Spleen (tissue), 11 donors: ENCODE data around the gene ALOX12B. TPM values are rescaled to one million over a fixed set of nuclear protein-coding genes. Genes with fewer than 3 reads are reported as not detected.
A peak's percentile ranks its signal among the peaks of the same experiment; 100 is the strongest.

Experiments used
- DNase-seq: peaks from one replicate; pipeline ENCODE4 v3.0.0-alpha.2; 2020
- H3K27ac ChIP-seq, 8 donors: fragments of 200-600 bp; sonication (generic) in 7 of 8; 1 replicate in 4 of 8; 2 replicates in 4 of 8; pipeline versions ENCODE4 v1.5.0 to v1.8.0; 2016 to 2021; ENCODE audit warnings: inconsistent platforms in 4 of 8, mild to moderate bottlenecking in 4 of 8, moderate library complexity in 1 of 8
- H3K27me3 ChIP-seq, 7 donors: fragments of 200-600 bp; sonication (generic) in 6 of 7; replicated peaks in 1 of 7; 1 replicate in 4 of 7; 2 replicates in 3 of 7; pipeline versions ENCODE4 v1.5.0 to v1.8.0; 2016 to 2021; ENCODE audit warnings: inconsistent platforms in 3 of 7, mild to moderate bottlenecking in 1 of 7
- H3K36me3 ChIP-seq, 6 donors: fragments of 200-600 bp; sonication (generic) in 5 of 6; 1 replicate in 4 of 6; 2 replicates in 2 of 6; pipeline versions ENCODE4 v1.5.0 to v1.8.0; 2016 to 2021; ENCODE audit warnings: inconsistent platforms in 2 of 6
- H3K4me1 ChIP-seq, 6 donors: fragments of 200-600 bp; sonication (generic) in 5 of 6; 1 replicate in 3 of 6; 2 replicates in 3 of 6; pipeline versions ENCODE4 v1.5.0 to v1.8.0; 2016 to 2021; ENCODE audit warnings: inconsistent platforms in 3 of 6
- H3K4me3 ChIP-seq, 8 donors: fragments of 200-600 bp; sonication (generic) in 7 of 8; 1 replicate in 4 of 8; 2 replicates in 4 of 8; pipeline versions ENCODE4 v1.5.0 to v1.8.0; 2016 to 2021; ENCODE audit warnings: inconsistent platforms in 4 of 8, mild to moderate bottlenecking in 4 of 8, moderate library complexity in 2 of 8
- H3K9me3 ChIP-seq, 8 donors: fragments of 200-600 bp; sonication (generic) in 7 of 8; 1 replicate in 4 of 8; 2 replicates in 4 of 8; pipeline versions ENCODE4 v1.5.0 to v1.8.0; 2016 to 2021; ENCODE audit warnings: inconsistent platforms in 4 of 8
- POLR2A ChIP-seq, 3 donors: fragments of 450-650 bp; IDR thresholded peaks; one replicate each; pipeline ENCODE4 v1.5.1; 2017; ENCODE audit warnings: antibody characterized with exemption in 3 of 3, mild to moderate bottlenecking in 1 of 3
- POLR2AphosphoS5 ChIP-seq, 3 donors: sonication (generic); formaldehyde crosslinking; IDR thresholded peaks; one replicate each; pipeline ENCODE4 v1.5.1; 2017; ENCODE audit warnings: antibody characterized with exemption in 3 of 3
- WGBS, 5 donors: extraction: QIAGEN DNeasy Blood & Tissue Kit in 3 of 5; methylation state at CpG; one replicate each; pipeline versions ENCODE4 v1.1.5 to v1.1.7; 2013 to 2018; 5-methylcytosine and 5-hydroxymethylcytosine counted together
- intact Hi-C: fragments of 100-400 bp; cut with DNase I; formaldehyde crosslinking; loops from one replicate; pipeline ENCODE4 v1.15.0; 2023; ENCODE audit warnings: low total_unique reads
- polyA plus RNA-seq, 3 donors: library from polyadenylated mRNA; stranded (reverse); fragments of 200-250 nt; gene quantifications; one replicate each; pipeline ENCODE4 v1.2.1, GENCODE V29; 2013
- total RNA-seq, 7 donors: library from RNA; depleted of rRNA in 3 of 7; stranded (reverse); fragments of >200 nt in 3 of 7; fragmentation: NEBNext Ultra II Directional in 4 of 7; extraction: Animal tissue kit (Norgen Biotek cat#: 25700) in 4 of 7; gene quantifications; one replicate each; pipeline versions ENCODE4 v1.1.0 to v1.2.1, GENCODE V29; 2016 to 2021
- TF ChIP-seq, protein P1 (sequence below), 11 experiments: fragments of 200-600 bp in 7 of 11; fragments of 450-650 bp in 4 of 11; sonication (generic) in 4 of 11; IDR thresholded peaks in 8 of 11; conservative IDR thresholded peaks in 3 of 11; 1 replicate in 7 of 11; 2 replicates in 4 of 11; pipeline versions ENCODE4 v1.4.0 to v1.8.0; 2016 to 2021; ENCODE audit warnings: antibody characterized with exemption in 11 of 11, inconsistent platforms in 4 of 11, mild to moderate bottlenecking in 1 of 11
- donor health status: healthy with polysubstance abuse.
- donor health status: DM: no; HTN: no; CAD: no; lungs with moderate emphysema.
- donor health status: DM: no; HTN: no; CAD: no.
- donor health status: Bipolar disorder and iron deficiency.
- donor health status: healthy.
- donor health status: DM: no; HTN: no; CAD: no.
- donor health status: DM: yes; HTN: yes; CAD: no.

Gene ALOX12B
- total and polyA plus RNA-seq, 10 donors = 0.47 to 1.3 (median 0.86) TPM; not detected in 4

DNA sequence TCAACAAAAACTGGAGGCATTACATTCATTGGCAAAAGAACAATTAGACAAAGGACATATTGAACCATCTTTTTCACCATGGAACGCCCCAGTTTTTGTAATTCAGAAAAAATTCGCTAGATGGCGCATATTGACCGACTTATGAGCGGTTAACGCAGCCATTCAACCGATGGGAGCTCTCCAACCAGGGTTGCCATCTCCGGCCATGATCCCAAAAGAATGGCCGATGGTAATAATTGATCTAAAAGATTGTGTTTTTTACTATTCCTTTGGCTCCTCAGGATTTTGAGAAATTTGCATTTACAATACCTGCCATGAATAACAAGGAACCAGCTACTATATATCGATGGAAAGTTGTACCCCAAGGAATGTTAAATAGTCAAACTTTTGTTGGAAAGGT lies 27.2 kb downstream of the ALOX12B start:
- peaks cover 0 to 43% (median 27%) of the 10 kb centered on the region in 6 donors for H3K4me1 ChIP-seq
- H3K9me3 ChIP-seq = no peaks in the 10 kb centered on the region
- H3K36me3 ChIP-seq = no peaks in the 10 kb centered on the region
- H3K27ac ChIP-seq = no peak overlapping the region
- DNase-seq = peak; percentile 51
- intact Hi-C loops = no loop called here
- no peak overlapping the region for H3K4me3 ChIP-seq
- peaks cover 0 to 82% (median 61%) of the 10 kb centered on the region in 7 donors for H3K27me3 ChIP-seq
- 7 to 10% (median 8%) methylated on average over 10 of the region's 10 CpGs for WGBS, 5 donors
- TF ChIP-seq, protein P1, sequence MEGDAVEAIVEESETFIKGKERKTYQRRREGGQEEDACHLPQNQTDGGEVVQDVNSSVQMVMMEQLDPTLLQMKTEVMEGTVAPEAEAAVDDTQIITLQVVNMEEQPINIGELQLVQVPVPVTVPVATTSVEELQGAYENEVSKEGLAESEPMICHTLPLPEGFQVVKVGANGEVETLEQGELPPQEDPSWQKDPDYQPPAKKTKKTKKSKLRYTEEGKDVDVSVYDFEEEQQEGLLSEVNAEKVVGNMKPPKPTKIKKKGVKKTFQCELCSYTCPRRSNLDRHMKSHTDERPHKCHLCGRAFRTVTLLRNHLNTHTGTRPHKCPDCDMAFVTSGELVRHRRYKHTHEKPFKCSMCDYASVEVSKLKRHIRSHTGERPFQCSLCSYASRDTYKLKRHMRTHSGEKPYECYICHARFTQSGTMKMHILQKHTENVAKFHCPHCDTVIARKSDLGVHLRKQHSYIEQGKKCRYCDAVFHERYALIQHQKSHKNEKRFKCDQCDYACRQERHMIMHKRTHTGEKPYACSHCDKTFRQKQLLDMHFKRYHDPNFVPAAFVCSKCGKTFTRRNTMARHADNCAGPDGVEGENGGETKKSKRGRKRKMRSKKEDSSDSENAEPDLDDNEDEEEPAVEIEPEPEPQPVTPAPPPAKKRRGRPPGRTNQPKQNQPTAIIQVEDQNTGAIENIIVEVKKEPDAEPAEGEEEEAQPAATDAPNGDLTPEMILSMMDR (IDR thresholded peaks at IDR 0.05 in 8 of 11, conservative IDR thresholded peaks at IDR 0.05 in 3 of 11) = peak; percentile 63 to 87 (median 80)
- TF ChIP-seq POLR2A (IDR thresholded peaks at IDR 0.05) = no peak
- TF ChIP-seq POLR2AphosphoS5 (IDR thresholded peaks at IDR 0.05) = no peak

DNA sequence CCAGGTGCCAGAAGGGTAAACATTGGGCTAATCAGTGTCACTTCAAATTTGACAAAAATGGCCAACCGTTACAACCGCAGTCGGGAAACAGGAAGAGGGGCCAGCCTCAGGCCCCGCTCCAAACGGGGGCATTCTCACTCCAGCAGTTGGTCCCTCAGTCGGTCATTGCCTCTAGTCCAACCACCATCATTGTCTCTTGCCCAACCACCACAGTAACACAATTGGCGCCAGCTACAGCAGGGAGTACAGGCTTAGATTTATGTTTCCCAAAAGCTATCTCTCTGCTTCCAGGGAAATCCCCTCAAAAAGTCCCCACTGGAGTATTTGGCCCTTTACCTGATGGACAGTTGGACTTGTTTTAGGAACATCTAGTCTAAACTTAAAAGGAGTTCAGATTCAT lies 28.4 kb downstream of the ALOX12B start:
- peak; percentile 33 for DNase-seq

DNA sequence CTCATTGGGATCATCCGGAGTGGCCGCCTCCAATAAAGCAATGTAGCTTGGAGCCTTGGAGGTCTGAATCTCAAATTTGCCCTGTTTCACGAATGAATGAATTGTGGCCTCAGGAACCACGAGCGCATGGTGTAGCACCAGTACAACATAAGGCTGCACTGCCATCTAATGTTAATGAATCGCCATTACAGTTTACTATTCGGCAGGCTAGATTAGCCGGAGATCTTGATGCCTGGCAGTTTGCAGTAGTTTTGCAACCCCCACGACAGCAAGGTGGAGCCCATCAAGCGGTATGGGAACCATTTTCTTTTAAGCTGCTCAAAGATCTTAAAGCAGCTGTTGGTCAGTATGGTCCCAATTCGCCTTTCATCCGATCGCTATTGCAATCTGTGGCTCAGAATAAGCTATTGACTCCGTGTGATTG lies 29.8 kb downstream of the ALOX12B start:
- H3K4me1 ChIP-seq = peaks cover 0 to 39% (median 27%) of the 10 kb centered on the region in 6 donors

More for the DNA sequence above, 28.4 kb downstream of the ALOX12B start:
- H3K36me3 ChIP-seq = no peaks in the 10 kb centered on the region
- H3K4me1 ChIP-seq = peaks cover 0 to 46% (median 27%) of the 10 kb centered on the region in 6 donors
- intact Hi-C loops = loop anchor here (5.0 to 10.0 kb wide), 3 partner anchors 64 to 234 kb away; no protein-coding TSS in a partner anchor
- H3K4me3 ChIP-seq = no peak overlapping the region
- H3K9me3 ChIP-seq = no peaks in the 10 kb centered on the region
- WGBS, 5 donors = 0 to 9% (median 8%) methylated on average over 7 of the region's 7 CpGs
- no peak for TF ChIP-seq POLR2AphosphoS5 (IDR thresholded peaks at IDR 0.05)
- TF ChIP-seq, protein P1 (IDR thresholded peaks at IDR 0.05 in 8 of 11, conservative IDR thresholded peaks at IDR 0.05 in 3 of 11) = peak in 1 of 11 experiments; percentile 2
- H3K27ac ChIP-seq = no peak overlapping the region
- H3K27me3 ChIP-seq = peaks cover 0 to 70% (median 49%) of the 10 kb centered on the region in 7 donors

More for the DNA sequence above, 29.8 kb downstream of the ALOX12B start:
- Histone ChIP-seq H3K9me3 (no peaks in the 10 kb centered on the region), H3K27ac (no peak overlapping the region), H3K36me3 (no peaks in the 10 kb centered on the region), H3K4me3 (no peak overlapping the region), H3K27me3 (peaks cover 0 to 56% (median 35%) of the 10 kb centered on the region in 7 donors)
- intact Hi-C loops = loop anchor here (5.0 to 10.0 kb wide), 3 partner anchors 63 to 233 kb away; no protein-coding TSS in a partner anchor
- DNase-seq = peak; percentile 53
- WGBS, 5 donors = 14 to 24% (median 17%) methylated on average over 14 of the region's 14 CpGs
- TF ChIP-seq POLR2A (IDR thresholded peaks at IDR 0.05) = no peak
- TF ChIP-seq POLR2AphosphoS5 (IDR thresholded peaks at IDR 0.05) = no peak
- TF ChIP-seq, protein P1 (IDR thresholded peaks at IDR 0.05 in 8 of 11, conservative IDR thresholded peaks at IDR 0.05 in 3 of 11) = peak; percentile 69 to 92 (median 83)
